ENCODE results near the gene ZNF256.

The ZNF256 gene

DNA sequence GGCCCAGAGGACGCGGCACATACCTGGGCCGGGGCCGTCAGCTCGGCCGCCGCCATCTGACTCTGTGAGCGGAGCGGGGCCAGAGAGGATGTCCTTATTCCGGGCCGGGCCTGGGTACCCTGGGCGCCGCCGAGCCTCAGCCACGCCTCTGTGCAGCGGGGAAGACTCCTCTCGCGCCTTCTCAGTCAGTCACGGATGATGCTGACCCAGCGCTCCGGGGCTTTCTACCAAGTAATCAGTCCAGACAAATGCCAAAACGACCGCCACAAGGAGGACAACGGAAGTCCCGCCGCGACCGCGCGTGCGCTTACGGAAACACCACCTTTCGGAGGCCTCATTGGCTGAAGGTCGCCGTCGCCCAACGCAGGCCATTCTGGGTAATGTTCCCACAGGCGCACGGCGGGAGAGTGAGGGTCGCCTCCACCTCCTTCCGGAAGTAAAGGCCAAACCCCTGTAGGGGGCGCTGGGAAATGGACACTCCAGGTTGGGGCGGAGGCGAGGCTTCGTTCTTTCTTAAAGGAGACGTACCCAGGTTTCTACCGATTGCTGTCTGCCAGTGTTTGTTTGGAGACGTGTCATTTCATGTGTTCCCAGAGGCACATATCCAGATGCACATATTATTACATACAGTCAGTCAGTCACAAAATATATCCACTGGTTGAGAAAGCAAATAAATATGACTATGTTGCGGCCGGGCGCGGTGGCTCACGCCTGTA, at the start of gene ZNF256:
Gene ZNF256, minus strand, starts transcription at position 288 of the 716 bp plus-strand sequence. Its CDS starts 232 bp downstream, at position 56.
- H3K27ac Mint-ChIP-seq, result peak within 1 kb of the TSS; percentile 89
- peak within 1 kb of the TSS; percentile 88 for H3K4me3 Mint-ChIP-seq
- peaks cover 49% of the 10 kb centered on the region for H3K9me3 Mint-ChIP-seq
- DNase-seq, result peak; percentile 95
- peaks cover 19% of the 10 kb centered on the region for H3K4me1 Mint-ChIP-seq
- no peaks in the 10 kb centered on the region for H3K27me3 Mint-ChIP-seq
- H3K36me3 Mint-ChIP-seq, result peaks cover 47% of the 10 kb centered on the region
- CTCF ChIA-PET, result no interaction called here

DNA sequence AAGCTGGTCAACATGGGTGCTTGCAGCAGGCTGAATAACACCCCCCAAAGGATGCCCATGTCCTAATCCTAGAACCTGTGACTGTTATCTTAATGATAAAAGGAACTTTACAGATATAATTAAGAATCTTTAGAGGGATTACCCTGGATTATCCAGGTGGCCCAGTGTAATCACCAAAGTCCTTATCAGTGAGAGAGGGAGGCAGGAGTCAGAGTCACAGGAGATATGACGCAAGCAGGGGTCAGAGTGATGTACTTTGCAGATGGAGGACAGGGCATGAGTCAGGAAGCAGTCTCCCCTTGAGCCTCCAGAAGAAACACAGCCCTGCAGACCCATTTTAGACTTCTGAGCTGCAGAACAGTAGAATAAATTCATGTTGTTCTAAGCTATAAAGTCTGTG, 45.3 kb upstream of the ZNF256 start:
- H3K27me3 Mint-ChIP-seq, result no peaks in the 10 kb centered on the region
- CTCF ChIA-PET, result no interaction called here
- peaks cover 71% of the 10 kb centered on the region for H3K9me3 Mint-ChIP-seq
- H3K27ac Mint-ChIP-seq, result no peak overlapping the region
- DNase-seq, result no peak
- H3K4me3 Mint-ChIP-seq, result no peak overlapping the region
- no peaks in the 10 kb centered on the region for H3K4me1 Mint-ChIP-seq
- peaks cover 60% of the 10 kb centered on the region for H3K36me3 Mint-ChIP-seq

DNA sequence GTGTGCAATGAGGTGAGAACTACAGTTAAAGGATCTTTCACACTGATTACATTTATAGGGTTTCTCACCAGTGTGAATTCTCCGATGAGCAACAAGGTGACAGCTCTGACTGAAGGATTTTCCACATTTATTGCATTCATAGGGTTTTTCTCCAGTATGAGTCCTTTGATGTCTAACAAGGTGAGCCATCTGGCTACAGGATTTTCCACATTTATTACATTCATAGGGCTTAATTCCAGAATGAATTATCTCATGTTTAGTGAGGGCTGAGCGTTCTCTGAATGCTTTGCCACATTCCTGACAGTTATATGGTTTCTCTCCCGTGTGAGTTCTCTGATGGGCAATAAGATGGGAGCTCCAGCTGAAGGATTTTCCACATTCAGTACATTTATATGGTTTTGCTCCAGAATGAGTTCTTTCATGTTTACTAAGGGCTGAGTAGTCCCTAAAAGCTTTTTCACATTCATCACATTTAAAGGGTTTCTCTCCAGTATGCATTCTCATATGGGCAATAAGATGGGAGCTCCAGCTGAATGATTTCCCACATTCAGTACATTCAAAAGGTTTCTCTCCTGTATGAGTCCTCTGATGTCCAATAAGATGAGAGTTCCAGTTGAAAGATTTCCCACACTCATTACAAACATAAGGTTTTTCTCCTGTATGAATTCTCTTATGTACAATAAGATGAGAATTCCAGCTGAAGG, 31.2 kb upstream of the ZNF256 start:
- no peak overlapping the region for H3K27ac Mint-ChIP-seq
- peaks cover 87% of the 10 kb centered on the region for H3K9me3 Mint-ChIP-seq
- CTCF ChIA-PET, result no interaction called here
- DNase-seq, result no peak
- no peaks in the 10 kb centered on the region for H3K27me3 Mint-ChIP-seq
- no peak overlapping the region for H3K4me3 Mint-ChIP-seq
- no peaks in the 10 kb centered on the region for H3K4me1 Mint-ChIP-seq
- peaks cover 59% of the 10 kb centered on the region for H3K36me3 Mint-ChIP-seq

DNA sequence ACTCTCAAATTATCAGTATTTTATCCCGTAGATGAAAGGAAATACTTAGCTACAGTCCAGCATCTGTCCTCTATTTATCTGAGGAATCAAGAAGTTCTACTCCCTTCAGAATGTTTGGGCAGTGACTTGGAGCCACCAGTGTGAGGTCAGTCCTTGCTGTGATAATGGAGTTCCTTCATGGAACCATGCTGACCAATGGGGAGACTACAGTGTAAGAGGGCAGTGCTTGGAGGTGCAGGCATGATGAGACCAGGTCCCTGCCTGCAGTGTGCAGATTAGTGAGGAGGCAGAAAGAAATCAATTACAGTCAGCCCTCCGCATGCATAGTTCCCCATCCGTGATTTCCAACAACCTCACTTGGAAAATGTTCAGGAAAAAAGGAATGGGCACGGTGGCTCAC, 26.9 kb upstream of the ZNF256 start, which contains the start of gene C19orf18:
Gene C19orf18, minus strand, starts transcription at position 101 of the 400 bp plus-strand sequence. CDS start 102 bp downstream, outside the sequence.
- H3K4me1 Mint-ChIP-seq, result no peaks in the 10 kb centered on the region
- H3K36me3 Mint-ChIP-seq, result peaks cover 24% of the 10 kb centered on the region

DNA sequence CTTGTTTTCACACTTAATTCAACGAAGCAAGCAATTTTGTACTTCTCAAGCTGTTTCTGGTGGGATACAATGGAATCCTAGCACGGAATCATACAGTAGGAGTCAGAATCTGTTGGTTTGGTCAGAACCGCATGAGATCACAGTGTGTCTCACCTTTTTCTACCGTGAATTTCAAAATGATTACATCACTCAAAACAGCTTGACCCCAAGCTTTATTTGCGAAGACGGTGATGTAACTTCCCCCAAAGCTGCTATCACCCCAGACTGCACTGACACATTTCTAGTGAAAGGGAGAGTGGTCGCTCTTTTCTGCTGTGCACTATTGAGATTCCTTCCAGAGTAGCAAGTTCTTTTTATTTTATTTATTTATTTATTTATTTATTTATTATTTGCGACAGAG, 17.3 kb upstream of the ZNF256 start:
- Mint-ChIP-seq H3K4me1 (no peaks in the 10 kb centered on the region), H3K4me3 (no peak overlapping the region), H3K9me3 (peaks cover 35% of the 10 kb centered on the region), H3K36me3 (peaks cover 3% of the 10 kb centered on the region), H3K27ac (no peak overlapping the region), H3K27me3 (no peaks in the 10 kb centered on the region)
- CTCF ChIA-PET, result no interaction called here
- DNase-seq, result no peak

More for the DNA sequence above, 26.9 kb upstream of the ZNF256 start, which contains the start of gene C19orf18:
- DNase-seq, result no peak
- no peak within 1 kb of the TSS for H3K27ac Mint-ChIP-seq
- CTCF ChIA-PET, result no interaction called here
- H3K4me3 Mint-ChIP-seq, result no peak within 1 kb of the TSS
- peaks cover 77% of the 10 kb centered on the region for H3K9me3 Mint-ChIP-seq
- no peaks in the 10 kb centered on the region for H3K27me3 Mint-ChIP-seq

DNA sequence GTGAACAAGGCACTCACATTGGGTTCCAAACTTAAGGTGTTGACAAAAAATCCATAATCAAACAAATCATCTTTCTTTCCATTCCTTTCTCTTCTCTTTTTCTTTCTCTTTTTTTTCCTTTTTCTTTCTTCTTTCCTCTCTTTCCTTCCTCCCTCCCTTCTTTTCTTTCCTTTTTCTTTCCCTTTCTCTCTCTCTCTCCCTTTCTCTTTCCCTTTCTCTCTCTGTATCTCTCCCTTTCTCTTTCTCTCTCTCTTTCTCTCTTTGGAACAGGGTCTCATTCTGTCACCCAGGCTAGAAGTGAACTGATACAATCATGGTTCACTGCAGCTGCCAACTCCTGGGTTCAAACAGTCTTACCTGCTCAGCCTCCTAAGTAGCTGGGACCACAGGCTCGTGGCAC, 14.3 kb upstream of the ZNF256 start:
- Mint-ChIP-seq H3K27ac (no peak overlapping the region), H3K36me3 (no peaks in the 10 kb centered on the region), H3K4me3 (no peak overlapping the region), H3K4me1 (no peaks in the 10 kb centered on the region), H3K9me3 (peaks cover 35% of the 10 kb centered on the region), H3K27me3 (no peaks in the 10 kb centered on the region)
- no peak for DNase-seq
- CTCF ChIA-PET, result no interaction called here

DNA sequence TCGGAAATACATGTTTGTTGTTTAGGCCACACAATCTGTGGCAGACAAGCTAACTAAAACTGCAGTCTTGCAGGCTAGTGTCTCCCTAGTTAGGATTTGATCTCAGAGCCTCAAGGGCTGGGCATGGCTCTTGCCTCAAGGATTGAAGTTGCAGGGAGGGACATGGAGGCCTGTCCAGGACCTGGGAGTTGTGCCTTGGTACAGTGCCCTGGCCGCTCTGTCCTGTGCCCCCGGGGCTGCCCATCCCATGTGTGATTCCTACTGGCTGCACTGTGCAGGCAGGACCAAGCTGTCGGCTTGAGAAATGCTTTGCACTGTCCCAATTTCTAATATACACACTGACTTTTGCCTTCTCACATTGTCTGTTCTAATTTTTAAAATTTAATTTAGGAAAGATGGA, 7.5 kb upstream of the ZNF256 start:
- Mint-ChIP-seq H3K4me1 (no peaks in the 10 kb centered on the region), H3K27ac (no peak overlapping the region), H3K27me3 (no peaks in the 10 kb centered on the region), H3K4me3 (no peak overlapping the region), H3K36me3 (peaks cover 4% of the 10 kb centered on the region), H3K9me3 (peaks cover 43% of the 10 kb centered on the region)
- CTCF ChIA-PET, result no interaction called here
- DNase-seq, result no peak

DNA sequence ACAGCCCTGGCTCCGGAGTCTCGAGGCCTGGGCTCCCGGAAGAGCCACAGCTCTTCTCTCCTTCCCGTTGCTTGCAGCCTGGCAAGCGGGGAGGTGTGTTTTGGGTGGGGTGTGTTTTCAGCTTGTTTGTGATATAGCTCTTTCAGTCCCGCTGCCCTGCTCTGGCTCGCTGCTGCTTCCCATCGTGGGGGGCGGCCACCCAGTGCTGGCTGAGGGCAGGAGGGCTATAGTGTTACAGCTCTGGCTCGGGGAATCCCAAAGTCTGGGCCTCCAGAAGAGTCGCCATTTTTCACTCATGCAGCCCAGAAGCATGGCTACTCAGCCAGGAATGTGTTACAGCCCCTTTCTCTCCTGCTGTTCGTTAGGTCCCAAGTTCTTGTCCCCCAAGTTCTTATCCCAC, 2.2 kb upstream of the ZNF256 start:
- H3K36me3 Mint-ChIP-seq, result peaks cover 26% of the 10 kb centered on the region
- no peak for DNase-seq
- H3K4me1 Mint-ChIP-seq, result peaks cover 19% of the 10 kb centered on the region
- H3K27ac Mint-ChIP-seq, result no peak overlapping the region
- peaks cover 43% of the 10 kb centered on the region for H3K9me3 Mint-ChIP-seq
- CTCF ChIA-PET, result no interaction called here
- H3K27me3 Mint-ChIP-seq, result no peaks in the 10 kb centered on the region
- no peak overlapping the region for H3K4me3 Mint-ChIP-seq

DNA sequence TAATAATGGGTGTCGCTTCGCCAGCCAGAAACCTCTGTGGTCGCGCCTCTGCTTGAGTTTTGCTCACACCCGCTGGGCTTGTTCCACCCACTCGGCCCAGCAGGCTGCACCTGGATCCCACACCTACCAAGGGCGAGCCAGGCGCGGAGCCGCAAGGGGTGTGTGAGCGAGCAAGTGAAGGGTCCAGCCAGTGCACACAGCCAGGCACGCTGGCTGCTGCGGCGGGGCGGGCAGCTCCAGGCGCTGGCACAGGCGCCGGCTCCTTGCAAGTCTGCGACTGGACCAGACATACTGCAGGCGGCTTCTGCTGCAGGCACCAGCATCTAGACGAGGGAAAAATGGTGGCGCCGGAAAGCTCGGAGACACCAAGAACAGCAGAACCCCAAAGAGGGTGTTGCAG, 1.8 kb upstream of the ZNF256 start:
- Mint-ChIP-seq H3K36me3 (peaks cover 30% of the 10 kb centered on the region), H3K27ac (no peak overlapping the region), H3K9me3 (peaks cover 43% of the 10 kb centered on the region), H3K4me1 (peaks cover 19% of the 10 kb centered on the region), H3K4me3 (no peak overlapping the region), H3K27me3 (no peaks in the 10 kb centered on the region)
- CTCF ChIA-PET, result no interaction called here
- DNase-seq, result no peak

DNA sequence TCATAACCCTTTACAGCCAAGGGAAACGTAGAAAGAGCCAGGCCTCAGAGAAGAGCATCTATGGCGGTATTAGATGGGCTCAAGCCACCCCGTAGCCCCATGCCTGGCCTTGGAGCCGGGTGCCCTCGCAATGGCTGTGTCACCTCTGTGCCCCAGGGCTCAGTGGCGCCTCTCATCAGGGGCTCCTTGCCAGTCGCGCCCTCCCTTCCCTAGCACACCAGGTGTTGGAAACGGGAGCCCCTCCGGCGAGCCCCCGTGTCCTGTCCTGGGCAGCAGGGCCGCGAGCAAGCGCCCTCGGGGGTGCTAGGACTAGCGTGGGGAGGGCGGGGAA, 453 bp downstream of the ZNF256 start:
- DNase-seq, result no peak
- Mint-ChIP-seq H3K4me1 (peaks cover 19% of the 10 kb centered on the region), H3K27ac (peak overlapping the region; percentile 89), H3K9me3 (peaks cover 55% of the 10 kb centered on the region), H3K36me3 (peaks cover 52% of the 10 kb centered on the region), H3K27me3 (no peaks in the 10 kb centered on the region), H3K4me3 (peak overlapping the region; percentile 88)
- CTCF ChIA-PET, result no interaction called here

DNA sequence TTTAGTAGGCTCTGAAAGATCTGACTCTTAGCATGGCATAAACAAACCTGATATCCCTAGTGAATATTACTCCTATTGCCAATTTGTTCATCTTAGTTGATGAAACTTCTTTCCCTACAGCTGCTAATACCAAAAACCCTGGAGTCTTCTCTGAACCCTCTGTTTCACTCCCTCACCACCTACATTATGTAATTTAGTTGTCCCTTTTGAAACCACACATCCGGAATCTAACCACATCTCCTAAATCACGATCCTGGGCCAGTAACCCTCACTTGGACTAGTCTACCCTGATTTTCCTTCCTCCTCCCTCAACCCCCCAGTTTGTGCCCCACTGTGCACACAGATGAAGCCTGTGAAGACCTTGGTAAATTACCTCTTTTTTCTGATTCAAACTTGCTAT, 1.2 kb downstream of the ZNF256 start:
- peaks cover 59% of the 10 kb centered on the region for H3K36me3 Mint-ChIP-seq
- H3K9me3 Mint-ChIP-seq, result peaks cover 59% of the 10 kb centered on the region
- H3K4me1 Mint-ChIP-seq, result peaks cover 19% of the 10 kb centered on the region

DNA sequence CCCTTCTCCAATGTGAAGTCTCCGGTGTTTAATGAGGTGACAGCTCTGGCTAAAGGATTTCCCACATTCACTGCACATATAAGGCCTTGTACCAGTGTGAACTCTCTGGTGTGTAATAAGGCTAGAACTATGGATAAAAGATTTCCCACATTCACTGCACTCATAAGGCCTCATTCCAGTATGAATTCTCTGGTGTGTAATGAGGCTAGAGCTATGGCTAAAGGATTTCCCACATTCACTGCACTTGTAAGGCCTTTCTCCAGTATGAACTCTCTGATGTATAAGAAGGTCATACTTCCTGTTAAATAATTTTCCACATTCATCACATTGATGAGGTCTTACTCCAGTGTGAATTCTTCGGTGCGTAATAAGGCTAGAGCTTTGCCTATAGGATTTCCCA, 5.9 kb downstream of the ZNF256 start:
- peaks cover 10% of the 10 kb centered on the region for H3K4me1 Mint-ChIP-seq
- H3K36me3 Mint-ChIP-seq, result peaks cover 76% of the 10 kb centered on the region
- no peak overlapping the region for H3K4me3 Mint-ChIP-seq
- H3K27ac Mint-ChIP-seq, result no peak overlapping the region
- peaks cover 77% of the 10 kb centered on the region for H3K9me3 Mint-ChIP-seq
- H3K27me3 Mint-ChIP-seq, result no peaks in the 10 kb centered on the region
- CTCF ChIA-PET, result no interaction called here
- no peak for DNase-seq

More for the DNA sequence above, 1.2 kb downstream of the ZNF256 start:
- Mint-ChIP-seq H3K27me3 (no peaks in the 10 kb centered on the region), H3K27ac (no peak overlapping the region), H3K4me3 (peak overlapping the region; percentile 88)
- CTCF ChIA-PET, result interaction anchor here (0.8 kb wide), 1 partner anchor 208 kb away, joined by 4 read pairs; no protein-coding TSS in a partner anchor
- no peak for DNase-seq

DNA sequence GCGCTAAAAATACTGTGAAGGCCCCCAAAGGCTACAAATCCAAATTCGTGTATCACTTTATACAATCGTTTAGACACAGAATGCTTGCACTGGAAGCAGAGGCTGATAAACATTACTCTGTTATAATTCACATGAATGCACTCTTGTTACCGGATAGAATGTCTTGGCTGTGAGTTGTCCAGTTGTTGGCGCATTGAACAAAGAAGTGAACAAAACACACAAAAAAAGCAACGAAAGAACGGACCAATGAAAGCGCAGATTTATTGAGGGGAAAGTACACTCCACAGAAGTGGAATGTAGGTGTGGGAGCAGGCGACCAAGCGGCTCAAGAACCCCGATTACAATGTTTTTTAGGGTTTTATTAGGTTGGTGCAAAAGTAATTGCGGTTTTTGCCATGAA, 11.8 kb downstream of the ZNF256 start:
- H3K36me3 Mint-ChIP-seq, result peaks cover 56% of the 10 kb centered on the region
- peaks cover 64% of the 10 kb centered on the region for H3K9me3 Mint-ChIP-seq
- H3K4me1 Mint-ChIP-seq, result peaks cover 11% of the 10 kb centered on the region
- DNase-seq, result no peak
- no peak overlapping the region for H3K27ac Mint-ChIP-seq
- H3K27me3 Mint-ChIP-seq, result peaks cover 8% of the 10 kb centered on the region
- CTCF ChIA-PET, result no interaction called here
- H3K4me3 Mint-ChIP-seq, result peak overlapping the region; percentile 78

DNA sequence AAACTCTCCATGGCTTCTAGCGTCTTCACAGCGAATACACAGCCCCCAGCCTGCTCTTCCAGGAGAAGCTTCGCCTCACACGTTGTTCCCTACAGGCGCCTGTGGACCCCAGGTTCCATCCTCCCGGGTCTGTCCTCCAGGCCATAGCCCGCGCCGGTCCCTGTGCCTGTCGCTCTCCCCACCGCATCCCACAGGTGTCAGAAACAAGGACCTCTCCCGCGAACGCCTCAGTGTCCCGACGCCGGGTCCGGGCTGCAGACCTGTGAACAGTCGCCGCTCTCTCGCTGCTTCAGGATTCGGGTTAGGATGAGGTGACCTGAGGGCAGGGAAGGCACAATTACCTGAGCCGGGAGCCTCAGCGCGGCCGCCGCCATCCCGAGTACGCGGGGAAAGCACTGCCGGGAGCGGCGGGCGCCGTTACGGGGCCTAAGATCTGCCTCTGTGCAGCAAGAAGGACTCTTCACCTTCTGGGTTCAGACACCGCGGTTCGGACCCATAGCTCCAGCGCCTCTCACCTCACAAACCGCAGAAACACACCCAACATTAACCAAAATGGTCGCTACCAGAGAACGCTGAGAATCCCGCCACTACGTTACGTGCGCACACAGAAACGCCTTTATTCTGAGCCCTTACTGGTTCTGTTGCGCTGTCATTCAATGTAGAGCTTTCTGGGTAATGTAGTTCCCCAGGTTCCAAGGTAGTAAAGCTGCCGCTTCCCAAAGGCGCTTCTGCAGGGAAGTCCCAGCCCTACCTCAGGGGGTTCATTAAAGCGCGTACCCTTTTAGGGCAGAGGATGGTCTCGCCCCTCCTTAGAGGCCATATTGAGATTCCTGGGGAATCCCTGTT, 12.5 kb downstream of the ZNF256 start, which contains the start of gene ZNF418:
Gene ZNF418, minus strand, starts transcription at position 583 of the 846 bp plus-strand sequence. CDS start 1,580 bp downstream, outside the sequence.
- Mint-ChIP-seq H3K36me3 (peaks cover 56% of the 10 kb centered on the region), H3K27me3 (peaks cover 8% of the 10 kb centered on the region), H3K9me3 (peaks cover 69% of the 10 kb centered on the region), H3K4me3 (peak within 1 kb of the TSS; percentile 78), H3K27ac (peak within 1 kb of the TSS; percentile 81), H3K4me1 (peaks cover 11% of the 10 kb centered on the region)
- peak; percentile 72 for DNase-seq
- CTCF ChIA-PET, result no interaction called here
